HepG2 (cell line): Measurements from ENCODE around the gene CYP19A1. TPM values are rescaled to one million over a fixed set of nuclear protein-coding genes. Genes with fewer than 3 reads are reported as not detected.
"Not testable (repeated sequence)": the region's sequence is repeated elsewhere in the genome, so short reads cannot be mapped to it uniquely, and the experiment has no call there.

Experiments
- ATAC-seq: fragments of 200-7000 bp; cut with Tn5 transposase; 3 replicates; pipeline ENCODE4 v1.9.1; 2020; ENCODE audit warnings: mild to moderate bottlenecking, moderate library complexity
- BruUV-seq: library from RNA; stranded (reverse); fragments of 400-500 nt; replicated peaks from 2 replicates; lab custom pipeline; 2021; lab: Mats Ljungman, UMichigan
- CTCF ChIA-PET: fragments of 300-600 bp; formaldehyde crosslinking; extraction: SDS; loops from one replicate; lab custom pipeline; 2021; ENCODE audit warnings: low total read pairs, inconsistent platforms, low intra/inter-chr PET ratio; lab: Yijun Ruan, JAX
- POLR2A ChIA-PET: fragments of 350-600 bp; sonication (Branson Sonifier 250); formaldehyde crosslinking; loops from one replicate; lab custom pipeline; 2020; ENCODE audit warnings: antibody characterized with exemption, inconsistent platforms; lab: Yijun Ruan, JAX
- DNase-seq: peaks from one replicate; pipeline ENCODE4 v3.0.0-alpha.2; 2015; ENCODE audit warnings: low spot score
- FAIRE-seq: peaks from 3 replicates; lab custom pipeline; 2011; peaks lifted over from hg19 to GRCh38; lab: Jason Lieb, UNC
- H2AFZ ChIP-seq: one replicate; pipeline ENCODE4 v1.6.1; 2011; ENCODE audit warnings: low read length, inconsistent platforms
- H3K27ac ChIP-seq: fragments of 300-600 bp; 3 replicates; pipeline ENCODE4 v1.8.0; 2011; ENCODE audit warnings: mixed run types, mild to moderate bottlenecking, mixed read lengths, low read length, inconsistent platforms; ENCODE audit not compliant: insufficient read depth; ENCODE audit errors: extremely low read length
- H3K27me3 ChIP-seq, 2 experiments: fragments of 200-600 bp in 1 of 2; 2 replicates in 1 of 2; 3 replicates in 1 of 2; pipeline versions ENCODE4 v1.6.0 to v1.8.0; 2011; ENCODE audit warnings: low read length in 2 of 2, mild to moderate bottlenecking in 2 of 2, moderate library complexity in 2 of 2, inconsistent platforms in 1 of 2; ENCODE audit not compliant: insufficient read depth in 2 of 2, control insufficient read depth in 1 of 2
- H3K36me3 ChIP-seq, 2 experiments: fragments of 200-600 bp in 1 of 2; replicated peaks in 1 of 2; 2 replicates in 1 of 2; 3 replicates in 1 of 2; pipeline versions ENCODE4 v1.5.1 to v1.8.0; 2011; ENCODE audit warnings: low read length in 2 of 2, inconsistent platforms in 1 of 2; ENCODE audit not compliant: insufficient read depth in 2 of 2, control insufficient read depth in 1 of 2
- H3K4me1 ChIP-seq: 2 replicates; pipeline ENCODE4 v1.5.1; 2012; ENCODE audit warnings: low read length, inconsistent platforms; ENCODE audit not compliant: insufficient read depth
- H3K4me2 ChIP-seq: 2 replicates; pipeline ENCODE4 v1.6.0; 2011; ENCODE audit warnings: low read depth, low read length, inconsistent platforms
- H3K4me3 ChIP-seq, 3 experiments: fragments of 200-600 bp in 1 of 3; sonication (generic), shearing (Covaris generic) in 1 of 3; replicated peaks in 1 of 3; 2 replicates each; pipeline ENCODE4 v1.5.1; 2011 to 2016; ENCODE audit warnings: low read length in 3 of 3, inconsistent platforms in 2 of 3, low read depth in 2 of 3, mild to moderate bottlenecking in 2 of 3, control low read depth in 1 of 3, mixed read lengths in 1 of 3; ENCODE audit not compliant: insufficient read depth in 1 of 3
- H3K79me2 ChIP-seq: one replicate; pipeline ENCODE4 v1.6.1; 2011; ENCODE audit warnings: low read length, inconsistent platforms; ENCODE audit not compliant: insufficient read depth
- H3K9ac ChIP-seq: 2 replicates; pipeline ENCODE4 v1.6.0; 2011; ENCODE audit warnings: mild to moderate bottlenecking, low read depth, low read length, inconsistent platforms; ENCODE audit not compliant: insufficient read depth
- H3K9me3 ChIP-seq: 2 replicates; pipeline ENCODE4 v1.5.1; 2012; ENCODE audit warnings: mild to moderate bottlenecking, low read length
- H4K20me1 ChIP-seq: 2 replicates; pipeline ENCODE4 v1.6.0; 2011; ENCODE audit warnings: inconsistent platforms, mild to moderate bottlenecking, low read length, moderate library complexity; ENCODE audit not compliant: insufficient read depth
- ETS1 ChIP-seq: sonication (generic); formaldehyde crosslinking; IDR thresholded peaks from 2 replicates; pipeline ENCODE4 v1.4.0; 2020; ENCODE audit warnings: missing genetic modification reagents
- NCOA1 ChIP-seq: sonication (generic); formaldehyde crosslinking; IDR thresholded peaks from 2 replicates; pipeline ENCODE4 v1.9.0; 2021; ENCODE audit warnings: missing genetic modification reagents
- WGBS: methylation state at CpG from one replicate; pipeline ENCODE4 v1.1.6; 2017; ENCODE audit warnings: low lambda C conversion rate; 5-methylcytosine and 5-hydroxymethylcytosine counted together
- in situ Hi-C: cut with HindIII; loops from 2 replicates; pipeline ENCODE4 v1.10.0; 2017; ENCODE audit warnings: low pct_unique_long_range_greater_than_20kb; ENCODE audit not compliant: extremely low pct_ligation_motif_present
- intact Hi-C: fragments of 100-400 bp; cut with micrococcal nuclease; formaldehyde crosslinking; loops from one replicate; pipeline ENCODE4 v1.10.0; 2022; ENCODE audit not compliant: unreplicated experiment
- polyA plus RNA-seq, 8 experiments: library from polyadenylated mRNA; depleted of rRNA in 3 of 8; stranded (reverse) in 7 of 8; unstranded in 1 of 8; fragments of >200 nt; fragmentation: Illumina TruSeq in 4 of 8; extraction: Trizol in 4 of 8; gene quantifications; 2 replicates each; pipeline versions ENCODE4 v1.2.1 to v1.2.3, GENCODE V29; 2011 to 2016; ENCODE audit warnings: low read depth in 4 of 8, missing spikeins in 1 of 8, mixed read lengths in 1 of 8; ENCODE audit not compliant: insufficient read depth in 1 of 8
- total RNA-seq, 5 experiments: library from RNA; depleted of rRNA; stranded (reverse); fragments of >200 nt; fragmentation: Illumina TruSeq; extraction: Trizol; gene quantifications; 2 replicates each; pipeline ENCODE4 v1.2.3, GENCODE V29; 2016; ENCODE audit warnings: low read depth in 1 of 5
- TF ChIP-seq, protein P1 (sequence below): sonication (generic); formaldehyde crosslinking; IDR thresholded peaks from 2 replicates; pipeline ENCODE4 v1.4.0; 2020; ENCODE audit warnings: missing genetic modification reagents

Gene CYP19A1
- total and polyA plus RNA-seq, 2 of the 13 experiments (the other 11 are each of a cell fraction or from before 2014, with no cell fraction given), result 10.9 to 23.0 TPM

DNA sequence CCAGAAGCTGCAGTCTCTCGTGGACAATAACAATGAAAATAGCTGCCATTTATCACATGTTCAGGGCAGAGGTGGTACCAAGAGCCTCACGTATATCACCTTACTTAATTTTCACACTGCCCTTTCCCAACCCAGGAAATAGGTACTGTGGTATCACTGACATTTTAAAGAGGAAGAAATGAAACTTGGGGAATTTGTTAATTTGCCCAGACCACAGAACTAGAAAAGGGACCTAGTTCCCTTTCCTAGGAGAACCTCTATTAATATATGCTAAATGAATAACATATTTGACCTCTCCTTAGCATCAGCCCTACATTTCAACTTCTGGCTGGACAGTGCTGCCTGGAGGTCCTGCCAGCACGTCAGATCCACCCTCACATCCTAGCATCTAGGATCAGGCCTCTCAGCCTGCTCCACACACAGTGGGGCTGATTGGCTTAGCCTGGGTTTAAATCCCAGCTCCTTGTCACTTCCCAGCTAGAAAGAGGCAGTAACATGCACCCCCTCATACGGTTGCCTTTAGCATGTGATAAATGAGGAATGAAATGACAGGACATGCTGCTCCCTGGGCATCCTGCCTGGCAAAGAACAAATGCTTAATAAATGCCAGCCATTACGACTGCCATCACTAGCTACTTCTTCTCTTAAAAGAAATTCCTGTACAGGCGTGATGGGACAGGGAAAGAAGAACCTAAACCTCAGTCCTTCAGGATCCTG is 148.6 kb downstream of the CYP19A1 start (continued):
- TF ChIP-seq ETS1, result no peak
- no peak for TF ChIP-seq NCOA1 (CRISPR knock-in tag)
- TF ChIP-seq, protein P1, sequence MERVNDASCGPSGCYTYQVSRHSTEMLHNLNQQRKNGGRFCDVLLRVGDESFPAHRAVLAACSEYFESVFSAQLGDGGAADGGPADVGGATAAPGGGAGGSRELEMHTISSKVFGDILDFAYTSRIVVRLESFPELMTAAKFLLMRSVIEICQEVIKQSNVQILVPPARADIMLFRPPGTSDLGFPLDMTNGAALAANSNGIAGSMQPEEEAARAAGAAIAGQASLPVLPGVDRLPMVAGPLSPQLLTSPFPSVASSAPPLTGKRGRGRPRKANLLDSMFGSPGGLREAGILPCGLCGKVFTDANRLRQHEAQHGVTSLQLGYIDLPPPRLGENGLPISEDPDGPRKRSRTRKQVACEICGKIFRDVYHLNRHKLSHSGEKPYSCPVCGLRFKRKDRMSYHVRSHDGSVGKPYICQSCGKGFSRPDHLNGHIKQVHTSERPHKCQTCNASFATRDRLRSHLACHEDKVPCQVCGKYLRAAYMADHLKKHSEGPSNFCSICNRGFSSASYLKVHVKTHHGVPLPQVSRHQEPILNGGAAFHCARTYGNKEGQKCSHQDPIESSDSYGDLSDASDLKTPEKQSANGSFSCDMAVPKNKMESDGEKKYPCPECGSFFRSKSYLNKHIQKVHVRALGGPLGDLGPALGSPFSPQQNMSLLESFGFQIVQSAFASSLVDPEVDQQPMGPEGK (CRISPR knock-in tag), result no peak
- TF ChIP-seq, all 625 proteins: peak for 0

- POLR2A ChIA-PET, H3K4me2 ChIP-seq, H3K4me3 ChIP-seq, H4K20me1 ChIP-seq, H3K27ac ChIP-seq, H3K9ac ChIP-seq, H3K27me3 ChIP-seq, BruUV-seq, H2AFZ ChIP-seq, ATAC-seq, in situ Hi-C loops, intact Hi-C loops, H3K36me3 ChIP-seq, CTCF ChIA-PET, H3K79me2 ChIP-seq, H3K9me3 ChIP-seq, FAIRE-seq, DNase-seq: not testable (repeated sequence)
- 75% methylated on average over 6 of the region's 6 CpGs for WGBS
- peaks cover 32% of the 10 kb centered on the region for H3K4me1 ChIP-seq
Observed at GRCh38 chr15:51188791-51189190, 149.6 kb downstream of the CYP19A1 start.
